ENCODE measurements around the gene LARP1. TPM values are rescaled to one million over a fixed set of nuclear protein-coding genes. Genes with fewer than 3 reads are reported as not detected.
A peak's percentile ranks its signal among the peaks of the same experiment; 100 is the strongest.

The LARP1 gene
- total and polyA plus RNA-seq, 9 of the 15 experiments (the other 6 are each of a cell fraction or from before 2014, with no cell fraction given) = 22.6 to 300 (median 92.0) TPM

- CTCF ChIA-PET (ENCODE audit: low intra/inter-chr PET ratio) = interaction anchor here (0.8 to 2.5 kb wide), 4 partner anchors 159 to 169 kb away, joined by 3 to 24 read pairs (median 6); no protein-coding TSS in a partner anchor
- Histone ChIP-seq H3K4me2 (ENCODE audit: insufficient read depth, low read length) (no peak overlapping the region), H3K9ac (ENCODE audit: insufficient read depth in 1 of 2, low read depth in 2 of 2, low read length in 2 of 2) (no peak overlapping the region), H4K20me1 (replicated peaks; ENCODE audit: control insufficient read depth, insufficient read depth, low read length) (peaks cover 3% of the 10 kb centered on the region; the same call in 1 of the 2 replicates), H3K4me3 (no peak overlapping the region), H3K36me3 (ENCODE audit: control insufficient read depth, insufficient read depth, low read length) (peaks cover 93% of the 10 kb centered on the region), H3K9me1 (ENCODE audit: control insufficient read depth, insufficient read depth, low read length) (no peaks in the 10 kb centered on the region), H3K27me3 (ENCODE audit: control insufficient read depth in 2 of 2, insufficient read depth in 2 of 2, low read length in 2 of 2) (no peaks in the 10 kb centered on the region), H3K79me2 (ENCODE audit: control insufficient read depth, insufficient read depth, low read length) (peaks cover 6% of the 10 kb centered on the region; the same call in 2 of the 3 replicates), H3K4me1 (replicated peaks in 1 of 2; ENCODE audit: control insufficient read depth in 2 of 2, insufficient read depth in 2 of 2, low read length in 2 of 2) (no peaks in the 10 kb centered on the region; a peak in 1 of 5 replicates), H3K9me3 (replicated peaks; ENCODE audit: control insufficient read depth, insufficient read depth, low read depth, low read length) (no peaks in the 10 kb centered on the region), H3K27ac (ENCODE audit: extremely low read depth, low read depth, low read length) (no peak overlapping the region), H2AFZ (ENCODE audit: low read depth, low read length) (no peak overlapping the region)
- no peak for DNase-seq (ENCODE audit: extremely low read depth in 1 of 4, low spot score in 3 of 4)
- no peak for ATAC-seq
- TF ChIP-seq PTRF (tag; IDR thresholded peaks at IDR 0.05) = no peak
- TF ChIP-seq CEBPB (tag; IDR thresholded peaks at IDR 0.05) = peak; percentile 28; the same call in 1 of the 2 replicates
- FAIRE-seq = no peak
- in situ Hi-C loops (cut with MboI) (no loop called here), intact Hi-C loops (cut with micrococcal nuclease) (no loop called here)
- no TSS peak for BruUV-seq (replicated peaks)
- POLR2A ChIA-PET = interaction anchor here (0.5 kb wide), 1 partner anchor 25 kb away, joined by 4 read pairs; no protein-coding TSS in a partner anchor
- 91% methylated on average over 7 of the region's 7 CpGs for WGBS (ENCODE audit: insufficient coverage, low coverage, missing lambda C conversion rate)
Observed at GRCh38 chr5:154811239-154811638, 56.1 kb downstream of the LARP1 start.

GRCh38 chr5:154811653-154812465, 56.7 kb downstream of the LARP1 start:
- FAIRE-seq = peak; percentile 89
- intact Hi-C loops (cut with micrococcal nuclease) = loop anchor here (1.0 to 2.0 kb wide), 3 partner anchors 57 to 162 kb away; partner anchors contain the start of gene LARP1
- POLR2A ChIA-PET = no interaction called here
- TF ChIP-seq ZNF282 (CRISPR knock-in tag; IDR thresholded peaks at IDR 0.05) (no peak), TBP (optimal IDR thresholded peaks at IDR 0.05; ENCODE audit: low read depth, low read length) (no peak), TCF7L2 (IDR thresholded peaks at IDR 0.05; ENCODE audit: low read depth, low read length) (no peak), TGIF2 (CRISPR knock-in tag; IDR thresholded peaks at IDR 0.05) (no peak), ELF1 (tag; IDR thresholded peaks at IDR 0.05) (no peak), POLR2G (IDR thresholded peaks at IDR 0.05; ENCODE audit: low read depth, low read length) (no peak), CREB3L1 (IDR thresholded peaks at IDR 0.05; ENCODE audit: borderline replicate concordance, low read depth) (no peak), MLLT1 (IDR thresholded peaks at IDR 0.05) (no peak), ZNF140 (CRISPR knock-in tag; IDR thresholded peaks at IDR 0.05) (no peak), ZC3H4 (CRISPR knock-in tag; IDR thresholded peaks at IDR 0.05; ENCODE audit: borderline replicate concordance) (no peak)

More at GRCh38 chr5:154811653-154812465, 56.7 kb downstream of the LARP1 start:
- WGBS (ENCODE audit: insufficient coverage, low coverage, missing lambda C conversion rate) = 41% methylated on average over 3 of the region's 3 CpGs
- no peak overlapping the region for H3K4me3 ChIP-seq
- in situ Hi-C loops (cut with MboI) = no loop called here
- H3K4me2 ChIP-seq (ENCODE audit: insufficient read depth, low read length) = no peak overlapping the region
- H3K9me3 ChIP-seq (replicated peaks; ENCODE audit: control insufficient read depth, insufficient read depth, low read depth, low read length) = no peaks in the 10 kb centered on the region
- H4K20me1 ChIP-seq (replicated peaks; ENCODE audit: control insufficient read depth, insufficient read depth, low read length) = peaks cover 3% of the 10 kb centered on the region; the same call in 1 of the 2 replicates
- H3K4me1 ChIP-seq (replicated peaks in 1 of 2; ENCODE audit: control insufficient read depth in 2 of 2, insufficient read depth in 2 of 2, low read length in 2 of 2) = peaks cover 3 to 4% of the 10 kb centered on the region in 2 experiments; a peak in 3 of 5 replicates
- no peak overlapping the region for H2AFZ ChIP-seq (ENCODE audit: low read depth, low read length)
- no peaks in the 10 kb centered on the region for H3K27me3 ChIP-seq (ENCODE audit: control insufficient read depth in 2 of 2, insufficient read depth in 2 of 2, low read length in 2 of 2)
- H3K79me2 ChIP-seq (ENCODE audit: control insufficient read depth, insufficient read depth, low read length) = peaks cover 8% of the 10 kb centered on the region; the same call in 1 of the 3 replicates
- ATAC-seq (peak; percentile 84), DNase-seq (ENCODE audit: extremely low read depth in 1 of 4, low spot score in 3 of 4) (peak; percentile 57 to 71 (median 62))
- CTCF ChIA-PET (ENCODE audit: low intra/inter-chr PET ratio) = interaction anchor here (0.6 to 2.5 kb wide), 6 partner anchors 20 to 170 kb away, joined by 3 to 24 read pairs (median 4); no protein-coding TSS in a partner anchor
- H3K36me3 ChIP-seq (ENCODE audit: control insufficient read depth, insufficient read depth, low read length) = peaks cover 93% of the 10 kb centered on the region
- H3K9ac ChIP-seq (ENCODE audit: insufficient read depth in 1 of 2, low read depth in 2 of 2, low read length in 2 of 2) = no peak overlapping the region
- no peak overlapping the region for H3K27ac ChIP-seq (ENCODE audit: extremely low read depth, low read depth, low read length)
- H3K9me1 ChIP-seq (ENCODE audit: control insufficient read depth, insufficient read depth, low read length) = no peaks in the 10 kb centered on the region
- no TSS peak for BruUV-seq (replicated peaks)
